ENCODE results near the gene NUDT22. TPM values are rescaled to one million over a fixed set of nuclear protein-coding genes. Genes with fewer than 3 reads are reported as not detected.
A peak's percentile ranks its signal among the peaks of the same experiment; 100 is the strongest.

The NUDT22 gene
- total RNA-seq, 2 experiments from 2014 or later = 86.7 to 91.6 TPM

DNA sequence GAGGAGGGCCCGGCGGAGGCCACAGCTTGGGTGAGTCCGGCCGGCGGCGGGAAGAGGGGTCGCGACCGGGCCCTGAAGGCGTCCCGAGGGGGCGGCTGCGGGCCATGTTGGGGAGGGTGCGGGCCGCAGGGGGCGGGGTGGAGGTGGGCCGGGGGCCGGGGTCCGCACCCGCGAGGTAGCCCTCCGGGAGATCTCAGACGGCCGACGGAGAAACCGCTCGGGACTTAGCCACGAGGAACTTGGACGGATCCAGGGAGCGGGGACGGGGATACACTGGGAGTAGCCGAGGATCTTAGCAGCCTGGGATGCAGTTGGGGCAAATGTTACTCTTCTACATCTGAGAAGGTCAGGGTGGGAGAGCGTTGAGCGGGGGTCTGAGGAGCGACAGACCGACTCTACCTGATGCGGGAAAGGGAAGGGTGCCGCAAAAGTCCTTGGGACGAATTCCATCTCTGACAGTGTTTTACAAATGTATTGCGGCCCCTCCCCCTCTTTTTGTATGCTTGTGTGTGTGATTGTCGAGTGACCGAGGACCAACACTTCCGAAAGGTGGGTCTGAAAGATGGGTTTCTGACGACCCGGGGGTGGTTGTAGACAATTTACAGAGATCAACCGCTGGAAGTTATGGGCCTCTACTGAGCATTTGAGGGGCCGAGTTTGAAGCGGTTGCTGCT is 39.4 kb upstream of the NUDT22 start:
- Mint-ChIP-seq H3K27me3 (ENCODE audit: low read depth) (no peaks in the 10 kb centered on the region), H3K4me3 (no peak overlapping the region), H3K4me1 (ENCODE audit: low read depth) (peaks cover 47% of the 10 kb centered on the region), H3K27ac (peak overlapping the region; percentile 98), H3K36me3 (ENCODE audit: low read depth) (peaks cover 28% of the 10 kb centered on the region), H3K9me3 (ENCODE audit: insufficient read depth) (no peaks in the 10 kb centered on the region)
- POLR2A ChIA-PET = interaction anchor here (0.6 to 9.3 kb wide), 22 partner anchors 9 to 1345 kb away, joined by 3 to 162 read pairs (median 4); partner anchors contain the start of genes CCDC88B, ESRRA, FERMT3 and MACROD1
- CTCF ChIA-PET = interaction anchor here (0.7 to 9.2 kb wide), 9 partner anchors 10 to 187 kb away, joined by 3 to 87 read pairs (median 3); partner anchors contain the start of genes CATSPERZ, ESRRA, FERMT3 and FKBP2
- peak; percentile 0 for ATAC-seq
- DNase-seq = peak; percentile 76

DNA sequence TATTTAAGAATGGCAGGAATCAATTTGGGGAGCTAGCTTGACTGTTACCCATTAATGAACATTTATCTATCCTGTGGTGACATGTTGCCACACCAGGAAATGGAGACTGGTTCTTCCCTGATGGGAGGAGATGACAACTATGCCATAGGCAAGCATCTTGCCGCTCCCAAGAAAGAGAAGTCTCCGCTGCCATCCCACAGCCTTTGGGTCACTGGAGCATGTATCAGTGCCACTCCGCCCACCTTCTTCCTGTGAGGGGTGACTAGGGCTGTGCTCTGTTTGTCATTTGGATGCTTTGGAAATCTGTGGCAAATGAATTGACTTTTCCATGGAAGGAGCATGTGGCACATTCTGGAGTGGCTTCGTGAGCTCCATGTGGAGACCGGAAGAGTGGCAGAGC is 33.6 kb upstream of the NUDT22 start:
- H3K36me3 Mint-ChIP-seq (ENCODE audit: low read depth) = peaks cover 72% of the 10 kb centered on the region
- CTCF ChIA-PET = interaction anchor here (1.2 to 9.2 kb wide), 2 partner anchors 13 to 51 kb away, joined by 3 to 87 read pairs; partner anchors contain the start of gene FERMT3
- DNase-seq = no peak
- peaks cover 32% of the 10 kb centered on the region for H3K4me1 Mint-ChIP-seq (ENCODE audit: low read depth)
- no peaks in the 10 kb centered on the region for H3K27me3 Mint-ChIP-seq (ENCODE audit: low read depth)
- H3K27ac Mint-ChIP-seq = no peak overlapping the region
- POLR2A ChIA-PET = interaction anchor here (9.3 kb wide), 1 partner anchor 14 kb away, joined by 162 read pairs; the partner anchor contains the start of gene FERMT3
- H3K9me3 Mint-ChIP-seq (ENCODE audit: insufficient read depth) = no peaks in the 10 kb centered on the region
- no peak for ATAC-seq
- no peak overlapping the region for H3K4me3 Mint-ChIP-seq

DNA sequence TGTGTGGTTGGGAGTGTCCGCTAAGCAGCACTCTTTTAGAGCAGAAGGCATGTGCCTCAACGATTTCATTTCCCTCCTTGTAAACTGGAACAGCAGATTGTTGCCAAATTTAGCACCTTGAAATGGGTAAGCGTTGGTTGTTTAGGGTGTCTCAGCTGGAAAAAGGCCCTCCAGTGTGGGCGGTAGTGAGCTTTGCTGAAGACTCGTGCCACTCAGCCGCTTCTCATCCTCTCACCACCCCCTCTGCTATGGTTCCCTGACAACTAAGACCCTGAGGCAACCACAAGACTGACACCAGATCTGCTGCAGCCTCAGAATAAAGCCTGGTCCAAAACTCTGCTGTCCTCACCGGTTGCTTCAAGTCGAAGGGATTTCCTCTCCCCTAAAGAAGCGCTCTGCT is 29.4 kb upstream of the NUDT22 start:
- Mint-ChIP-seq H3K4me1 (ENCODE audit: low read depth) (peaks cover 29% of the 10 kb centered on the region), H3K9me3 (ENCODE audit: insufficient read depth) (no peaks in the 10 kb centered on the region), H3K27me3 (ENCODE audit: low read depth) (no peaks in the 10 kb centered on the region), H3K4me3 (no peak overlapping the region), H3K36me3 (ENCODE audit: low read depth) (peaks cover 86% of the 10 kb centered on the region), H3K27ac (no peak overlapping the region)
- DNase-seq (no peak), ATAC-seq (no peak)
- ChIA-PET CTCF (interaction anchor here (1.9 to 2.7 kb wide), 4 partner anchors 8 to 108 kb away, joined by 4 to 11 read pairs (median 8); partner anchors contain the start of gene FERMT3), POLR2A (interaction anchor here (3.6 kb wide), 1 partner anchor 10 kb away, joined by 21 read pairs; the partner anchor contains the start of gene STIP1)

DNA sequence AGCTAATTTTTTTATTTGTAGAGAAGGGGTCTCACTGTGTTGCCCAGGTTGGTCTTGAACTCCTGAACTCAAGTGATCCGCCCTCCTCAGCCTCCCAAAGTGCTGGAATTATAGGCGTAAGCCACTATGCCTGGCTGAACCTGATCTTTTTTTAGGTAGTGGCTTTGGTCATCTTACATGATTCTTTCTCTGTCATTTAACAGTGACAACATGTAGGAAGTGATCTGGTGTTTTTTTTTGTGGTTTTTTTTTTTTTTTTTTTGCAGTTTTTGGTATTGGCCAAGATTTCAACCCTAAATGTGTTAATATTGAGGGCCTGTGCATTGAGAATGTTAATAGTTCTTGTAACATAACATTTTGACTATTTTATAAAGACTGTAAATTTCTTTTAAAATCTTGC is 27.6 kb upstream of the NUDT22 start:
- CTCF ChIA-PET = no interaction called here
- Mint-ChIP-seq H3K36me3 (ENCODE audit: low read depth) (peaks cover 89% of the 10 kb centered on the region), H3K27me3 (ENCODE audit: low read depth) (no peaks in the 10 kb centered on the region), H3K27ac (no peak overlapping the region), H3K9me3 (ENCODE audit: insufficient read depth) (no peaks in the 10 kb centered on the region), H3K4me1 (ENCODE audit: low read depth) (peaks cover 29% of the 10 kb centered on the region), H3K4me3 (no peak overlapping the region)
- POLR2A ChIA-PET = interaction anchor here (0.9 kb wide), 1 partner anchor 10 kb away, joined by 3 read pairs; no protein-coding TSS in a partner anchor
- DNase-seq (no peak), ATAC-seq (no peak)

DNA sequence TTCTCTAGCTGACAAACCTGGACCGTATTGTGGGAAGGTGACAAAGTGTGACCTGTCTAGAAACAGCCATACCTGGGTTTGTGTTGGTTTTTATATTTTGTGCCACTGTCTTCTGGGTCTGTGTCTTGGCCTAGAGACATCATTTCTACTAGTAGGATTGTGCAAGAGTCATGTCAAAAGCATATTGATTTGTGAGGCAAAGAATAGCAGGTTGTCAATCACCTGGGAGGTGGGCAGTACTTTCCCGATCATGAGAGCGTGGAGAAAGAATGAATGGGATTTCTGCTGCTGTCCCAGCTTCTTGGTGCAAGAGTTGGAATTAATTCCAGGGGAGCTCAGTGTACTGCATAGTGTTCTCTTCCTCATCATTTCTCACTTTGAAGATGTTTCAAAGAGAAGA is 24.5 kb upstream of the NUDT22 start:
- H3K27me3 Mint-ChIP-seq (ENCODE audit: low read depth) = no peaks in the 10 kb centered on the region
- ATAC-seq = no peak
- ChIA-PET POLR2A (no interaction called here), CTCF (interaction anchor here (0.9 kb wide), 1 partner anchor 25 kb away, joined by 4 read pairs; no protein-coding TSS in a partner anchor)
- H3K4me3 Mint-ChIP-seq = no peak overlapping the region
- peaks cover 85% of the 10 kb centered on the region for H3K36me3 Mint-ChIP-seq (ENCODE audit: low read depth)
- H3K9me3 Mint-ChIP-seq (ENCODE audit: insufficient read depth) = no peaks in the 10 kb centered on the region
- H3K4me1 Mint-ChIP-seq (ENCODE audit: low read depth) = peaks cover 53% of the 10 kb centered on the region
- no peak overlapping the region for H3K27ac Mint-ChIP-seq
- no peak for DNase-seq

DNA sequence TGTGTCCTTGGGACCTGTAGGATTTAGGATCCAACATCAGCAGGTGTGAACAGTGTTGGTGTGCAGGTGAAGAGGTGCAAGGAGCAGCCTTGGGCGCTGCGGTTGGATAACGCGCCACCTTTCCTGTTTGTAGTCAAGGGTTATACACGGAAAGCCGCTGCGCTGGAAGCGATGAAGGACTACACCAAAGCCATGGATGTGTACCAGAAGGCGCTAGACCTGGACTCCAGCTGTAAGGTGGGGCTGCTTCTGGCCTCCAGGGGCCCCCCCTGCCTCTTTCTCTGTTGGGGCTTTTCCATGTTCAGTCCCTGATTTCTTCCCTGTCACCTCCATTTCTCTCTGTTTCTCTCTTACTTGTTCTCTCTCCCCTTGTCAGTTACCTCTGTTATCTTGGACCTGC is 23.1 kb upstream of the NUDT22 start:
- Mint-ChIP-seq H3K4me3 (no peak overlapping the region), H3K9me3 (ENCODE audit: insufficient read depth) (no peaks in the 10 kb centered on the region), H3K36me3 (ENCODE audit: low read depth) (peaks cover 86% of the 10 kb centered on the region), H3K27ac (peak overlapping the region; percentile 66), H3K27me3 (ENCODE audit: low read depth) (no peaks in the 10 kb centered on the region), H3K4me1 (ENCODE audit: low read depth) (peaks cover 42% of the 10 kb centered on the region)
- ATAC-seq = no peak
- no peak for DNase-seq
- POLR2A ChIA-PET = interaction anchor here (1.3 to 9.2 kb wide), 4 partner anchors 14 to 101 kb away, joined by 3 to 162 read pairs (median 48); partner anchors contain the start of genes ESRRA and STIP1
- CTCF ChIA-PET = interaction anchor here (4.1 to 6.9 kb wide), 7 partner anchors 13 to 100 kb away, joined by 23 to 165 read pairs (median 57); partner anchors contain the start of genes BAD, CATSPERZ, ESRRA and FKBP2

DNA sequence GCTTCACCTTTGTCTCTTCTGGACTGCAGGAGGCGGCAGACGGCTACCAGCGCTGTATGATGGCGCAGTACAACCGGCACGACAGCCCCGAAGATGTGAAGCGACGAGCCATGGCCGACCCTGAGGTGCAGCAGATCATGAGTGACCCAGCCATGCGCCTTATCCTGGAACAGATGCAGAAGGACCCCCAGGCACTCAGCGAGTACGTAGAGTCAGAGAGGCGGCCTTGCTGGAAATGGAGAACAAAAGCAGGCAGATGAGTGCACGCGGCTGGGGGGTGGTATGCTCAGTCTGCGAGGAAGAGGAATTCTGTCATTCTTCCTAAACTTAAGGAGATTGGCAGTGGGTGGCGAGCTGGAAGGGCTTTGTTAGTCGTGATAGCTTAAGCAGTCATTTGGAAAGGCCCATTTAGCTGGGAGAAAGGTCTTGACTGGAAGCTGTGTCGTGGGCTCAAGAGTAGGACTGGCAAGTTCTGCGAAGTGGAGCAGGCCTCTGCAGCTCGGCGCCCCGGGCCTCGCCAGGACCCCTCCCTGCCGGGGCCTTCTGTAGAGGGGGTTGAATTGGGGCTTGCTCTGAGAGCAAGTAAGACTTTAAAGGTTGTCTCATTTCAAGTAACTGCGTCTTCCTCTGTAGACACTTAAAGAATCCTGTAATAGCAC is 22.5 kb upstream of the NUDT22 start:
- DNase-seq (no peak), ATAC-seq (no peak)
- Mint-ChIP-seq H3K4me3 (no peak overlapping the region), H3K9me3 (ENCODE audit: insufficient read depth) (no peaks in the 10 kb centered on the region), H3K27ac (peak overlapping the region; percentile 72), H3K27me3 (ENCODE audit: low read depth) (no peaks in the 10 kb centered on the region), H3K36me3 (ENCODE audit: low read depth) (peaks cover 85% of the 10 kb centered on the region), H3K4me1 (ENCODE audit: low read depth) (peaks cover 42% of the 10 kb centered on the region)
- ChIA-PET CTCF (interaction anchor here (1.1 to 6.9 kb wide), 13 partner anchors 8 to 139 kb away, joined by 4 to 165 read pairs (median 23); partner anchors contain the start of genes BAD, CATSPERZ, ESRRA and FKBP2), POLR2A (interaction anchor here (1.3 to 9.2 kb wide), 5 partner anchors 15 to 101 kb away, joined by 3 to 162 read pairs (median 54); partner anchors contain the start of genes ESRRA, NUDT22, STIP1 and TRPT1)

DNA sequence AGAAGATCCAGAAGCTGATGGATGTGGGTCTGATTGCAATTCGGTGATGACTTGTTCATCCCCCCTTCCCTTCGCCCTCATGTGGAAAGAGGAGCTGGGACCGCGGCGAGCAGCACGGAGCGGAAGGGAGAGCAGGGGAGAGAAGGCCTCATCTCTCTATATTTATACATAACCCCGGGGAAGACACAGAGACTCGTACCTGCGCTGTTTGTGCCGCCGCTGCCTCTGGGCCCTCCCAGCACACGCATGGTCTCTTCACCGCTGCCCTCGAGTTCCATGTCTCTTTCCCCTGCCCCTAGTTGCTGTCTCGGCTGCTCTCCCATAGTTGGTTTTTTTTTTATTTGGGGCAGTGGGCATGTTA is 22.0 kb upstream of the NUDT22 start:
- Mint-ChIP-seq H3K27me3 (ENCODE audit: low read depth) (no peaks in the 10 kb centered on the region), H3K4me1 (ENCODE audit: low read depth) (peaks cover 45% of the 10 kb centered on the region), H3K27ac (peak overlapping the region; percentile 80), H3K4me3 (no peak overlapping the region), H3K36me3 (ENCODE audit: low read depth) (peaks cover 86% of the 10 kb centered on the region), H3K9me3 (ENCODE audit: insufficient read depth) (no peaks in the 10 kb centered on the region)
- POLR2A ChIA-PET = interaction anchor here (0.6 to 9.2 kb wide), 6 partner anchors 15 to 100 kb away, joined by 3 to 162 read pairs (median 48); partner anchors contain the start of genes ESRRA, NUDT22, STIP1 and TRPT1
- CTCF ChIA-PET = interaction anchor here (0.7 to 6.9 kb wide), 23 partner anchors 8 to 157 kb away, joined by 3 to 165 read pairs (median 10); partner anchors contain the start of genes BAD, CATSPERZ, DNAJC4 and ESRRA
- no peak for DNase-seq
- no peak for ATAC-seq

DNA sequence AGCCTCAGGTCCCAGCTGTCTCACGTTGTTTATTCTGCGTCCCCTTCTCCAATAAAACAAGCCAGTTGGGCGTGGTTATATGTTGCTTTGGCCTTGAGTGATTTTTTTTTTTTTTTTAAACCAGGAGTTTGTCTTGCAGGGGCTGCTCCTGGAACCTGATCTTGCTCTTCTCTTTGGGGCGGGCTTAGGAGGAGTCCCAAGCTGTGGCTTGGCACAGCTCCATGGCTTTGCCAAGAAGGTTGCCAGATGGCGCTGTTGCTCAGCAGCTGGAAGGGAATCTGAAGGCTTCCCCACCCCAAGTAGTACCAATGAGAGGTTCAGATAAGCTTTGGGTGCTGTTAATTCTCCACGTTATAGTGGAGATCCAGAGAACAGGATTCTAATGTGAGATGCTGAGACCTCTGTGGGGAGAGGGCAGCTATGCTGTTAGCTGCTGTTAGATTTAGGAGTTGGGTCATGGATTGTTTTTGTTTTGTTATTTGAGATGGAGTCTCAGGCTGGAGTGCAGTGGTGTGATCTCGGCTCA is 21.5 kb upstream of the NUDT22 start:
- peak overlapping the region; percentile 80 for H3K27ac Mint-ChIP-seq
- H3K4me1 Mint-ChIP-seq (ENCODE audit: low read depth) = peaks cover 50% of the 10 kb centered on the region
- CTCF ChIA-PET = interaction anchor here (0.7 to 6.9 kb wide), 24 partner anchors 9 to 156 kb away, joined by 3 to 165 read pairs (median 10); partner anchors contain the start of genes BAD, CATSPERZ, DNAJC4 and ESRRA
- POLR2A ChIA-PET = interaction anchor here (0.6 to 9.2 kb wide), 7 partner anchors 14 to 100 kb away, joined by 3 to 162 read pairs (median 41); partner anchors contain the start of genes ESRRA, NUDT22, STIP1 and TRPT1
- no peaks in the 10 kb centered on the region for H3K9me3 Mint-ChIP-seq (ENCODE audit: insufficient read depth)
- no peaks in the 10 kb centered on the region for H3K27me3 Mint-ChIP-seq (ENCODE audit: low read depth)
- peaks cover 85% of the 10 kb centered on the region for H3K36me3 Mint-ChIP-seq (ENCODE audit: low read depth)
- H3K4me3 Mint-ChIP-seq = peak overlapping the region; percentile 43
- DNase-seq (peak; percentile 82), ATAC-seq (peak; percentile 43)

DNA sequence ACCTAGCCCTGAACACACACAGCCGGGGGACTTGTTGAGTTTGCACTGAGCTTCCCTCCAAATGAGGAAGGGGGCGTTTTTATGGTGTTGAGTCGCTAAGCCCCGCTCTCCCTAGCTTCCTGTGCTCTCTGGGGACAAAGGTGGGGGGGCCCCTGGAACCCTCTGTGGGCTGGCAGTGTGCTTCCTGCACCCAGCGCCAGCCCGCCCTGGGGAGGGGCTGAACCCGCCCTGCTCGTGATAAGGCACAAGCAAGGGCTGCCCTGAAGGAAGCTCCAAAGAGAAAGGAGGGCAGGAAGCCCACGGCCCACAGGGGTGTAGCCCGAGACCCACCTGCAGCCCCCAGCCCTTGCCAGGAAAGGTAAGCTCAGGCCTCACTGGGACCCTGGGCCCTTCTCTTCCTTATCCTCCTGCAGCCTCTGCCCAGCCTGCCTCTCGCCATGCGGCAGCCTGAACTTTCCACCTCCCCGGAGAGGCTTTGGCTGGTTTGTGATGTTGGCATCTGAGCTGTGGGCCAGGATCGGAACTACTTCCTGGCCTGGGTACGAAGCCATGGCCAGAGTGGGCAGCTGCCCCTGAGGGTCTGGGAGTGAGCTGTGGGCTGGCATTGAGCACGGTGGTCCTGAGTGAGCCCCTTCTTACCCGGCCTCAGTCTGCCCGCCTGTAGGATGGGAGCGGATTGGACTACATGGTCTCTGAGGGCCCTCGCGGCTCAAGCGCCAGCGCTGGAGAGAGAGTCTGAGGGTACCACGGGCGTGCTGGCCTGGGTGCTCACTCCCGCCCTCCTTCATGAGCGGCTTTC is 19.4 kb upstream of the NUDT22 start, which contains the start of gene FERMT3:
Gene FERMT3 (plus strand): TSS at position 265 of the 799 bp plus-strand sequence. CDS start 644 bp downstream, outside the sequence.
- no peaks in the 10 kb centered on the region for H3K9me3 Mint-ChIP-seq (ENCODE audit: insufficient read depth)
- no peaks in the 10 kb centered on the region for H3K27me3 Mint-ChIP-seq (ENCODE audit: low read depth)
- peaks cover 79% of the 10 kb centered on the region for H3K36me3 Mint-ChIP-seq (ENCODE audit: low read depth)
- peaks cover 54% of the 10 kb centered on the region for H3K4me1 Mint-ChIP-seq (ENCODE audit: low read depth)
- ATAC-seq (peak; percentile 66), DNase-seq (peak; percentile 89)
- ChIA-PET POLR2A (interaction anchor here (0.6 to 9.2 kb wide), 27 partner anchors 9 to 654 kb away, joined by 3 to 162 read pairs (median 6); partner anchors contain the start of genes BAD, DNAJC4, ESRRA and FKBP2), CTCF (interaction anchor here (0.8 to 6.9 kb wide), 18 partner anchors 10 to 206 kb away, joined by 3 to 165 read pairs (median 12); partner anchors contain the start of genes BAD, CATSPERZ, DNAJC4 and ESRRA)
- peak within 1 kb of the TSS; percentile 94 for H3K27ac Mint-ChIP-seq
- H3K4me3 Mint-ChIP-seq = peak within 1 kb of the TSS; percentile 93
